ENCODE data around the gene KRTAP2-3.
"Not testable (repeated sequence)": the region's sequence is repeated elsewhere in the genome, so short reads cannot be mapped to it uniquely, and the experiment has no call there.

DNA sequence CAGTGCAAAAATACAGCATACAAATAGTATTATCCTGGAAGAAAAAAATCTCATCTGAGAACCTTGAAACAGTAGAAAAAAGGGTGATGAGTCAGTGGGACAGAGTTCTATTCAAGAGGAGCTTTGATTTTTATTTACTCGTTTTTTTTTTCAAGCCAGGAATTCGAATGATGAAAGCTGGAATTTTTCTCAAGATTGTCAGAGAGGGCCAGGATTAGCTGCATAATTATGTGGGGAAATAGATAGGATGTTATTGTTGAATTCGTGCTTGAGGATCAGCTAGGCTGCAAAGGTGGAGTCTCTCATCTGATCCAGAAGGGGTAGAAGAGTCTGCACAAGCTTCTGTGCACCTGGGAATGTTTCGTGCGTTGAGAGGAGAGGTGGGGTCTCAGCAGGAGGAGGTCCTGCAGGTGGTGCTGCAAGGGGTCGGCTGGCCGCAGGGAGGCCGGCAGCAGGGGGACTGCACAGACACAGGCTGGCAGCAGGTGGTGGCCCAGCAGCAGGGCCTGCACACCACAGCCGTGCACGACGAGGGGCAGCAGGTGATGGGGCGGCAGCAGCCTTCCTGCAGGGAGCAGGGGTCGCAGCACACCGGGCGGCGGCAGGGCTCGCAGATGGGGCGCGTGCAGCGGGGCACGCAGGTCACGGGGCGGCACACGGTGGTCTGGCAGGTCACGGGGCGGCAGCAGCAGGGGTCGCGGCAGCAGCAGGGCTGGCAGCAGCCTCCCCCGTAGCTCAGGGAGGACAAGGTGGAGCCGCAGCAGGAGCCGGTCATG lies 450 bp downstream of the KRTAP2-3 start:
- not testable (repeated sequence) for TF ChIP-seq EZH2 (IDR thresholded peaks at IDR 0.05; ENCODE audit: borderline replicate concordance)
- TF ChIP-seq, protein P1, sequence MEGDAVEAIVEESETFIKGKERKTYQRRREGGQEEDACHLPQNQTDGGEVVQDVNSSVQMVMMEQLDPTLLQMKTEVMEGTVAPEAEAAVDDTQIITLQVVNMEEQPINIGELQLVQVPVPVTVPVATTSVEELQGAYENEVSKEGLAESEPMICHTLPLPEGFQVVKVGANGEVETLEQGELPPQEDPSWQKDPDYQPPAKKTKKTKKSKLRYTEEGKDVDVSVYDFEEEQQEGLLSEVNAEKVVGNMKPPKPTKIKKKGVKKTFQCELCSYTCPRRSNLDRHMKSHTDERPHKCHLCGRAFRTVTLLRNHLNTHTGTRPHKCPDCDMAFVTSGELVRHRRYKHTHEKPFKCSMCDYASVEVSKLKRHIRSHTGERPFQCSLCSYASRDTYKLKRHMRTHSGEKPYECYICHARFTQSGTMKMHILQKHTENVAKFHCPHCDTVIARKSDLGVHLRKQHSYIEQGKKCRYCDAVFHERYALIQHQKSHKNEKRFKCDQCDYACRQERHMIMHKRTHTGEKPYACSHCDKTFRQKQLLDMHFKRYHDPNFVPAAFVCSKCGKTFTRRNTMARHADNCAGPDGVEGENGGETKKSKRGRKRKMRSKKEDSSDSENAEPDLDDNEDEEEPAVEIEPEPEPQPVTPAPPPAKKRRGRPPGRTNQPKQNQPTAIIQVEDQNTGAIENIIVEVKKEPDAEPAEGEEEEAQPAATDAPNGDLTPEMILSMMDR (IDR thresholded peaks at IDR 0.05; ENCODE audit: poor library complexity) = not testable (repeated sequence)

All from hepatocyte (in vitro differentiated cells).